ENCODE measurements around the gene PTPRCAP.

- TF ChIP-seq CTCF (IDR thresholded peaks at IDR 0.05) (no peak), POLR2AphosphoS5 (IDR thresholded peaks at IDR 0.05) (no peak), EP300 (IDR thresholded peaks at IDR 0.05) (no peak), POLR2A (IDR thresholded peaks at IDR 0.05) (no peak)
Observed at GRCh38 chr11:67456068-67456705, 18.7 kb upstream of the PTPRCAP start.
